DMS 273 treated with DMSO at 0.1 percent for 48 hours (cell line): ENCODE measurements around the gene COA3.
"Not testable (repeated sequence)": the region's sequence is repeated elsewhere in the genome, so short reads cannot be mapped to it uniquely, and the experiment has no call there.

Source experiments
- DNase-seq: peaks from one replicate; lab custom pipeline; 2025; lab: John Stamatoyannopoulos, UW

COA3 gene

DNA sequence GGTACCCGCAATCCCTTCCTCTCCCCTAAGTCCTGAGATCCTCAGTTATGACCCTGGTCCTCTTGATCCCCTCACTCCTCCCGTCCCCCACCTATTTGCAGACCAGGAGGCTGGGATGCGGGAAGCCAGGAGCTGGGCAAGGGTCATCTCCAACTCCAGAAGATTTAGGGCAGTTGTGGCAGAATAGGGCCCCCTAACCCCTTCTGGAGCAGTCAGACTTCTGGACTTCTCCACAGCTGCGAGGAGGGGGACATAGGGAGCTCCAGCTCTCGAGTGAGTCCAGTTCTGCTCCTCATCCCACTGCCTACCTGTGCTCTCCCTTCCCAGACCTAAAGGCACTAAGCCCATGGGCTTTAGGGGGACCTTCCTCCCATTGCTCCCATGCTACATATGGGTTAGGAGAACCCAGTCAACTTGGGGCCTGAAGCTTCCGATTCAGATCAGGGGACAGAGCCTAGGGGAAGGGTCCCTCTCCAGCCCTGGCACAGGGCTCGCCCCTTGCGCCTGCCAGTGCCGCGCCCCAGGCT, 16.8 kb downstream of the COA3 start:
- no peak for DNase-seq

DNA sequence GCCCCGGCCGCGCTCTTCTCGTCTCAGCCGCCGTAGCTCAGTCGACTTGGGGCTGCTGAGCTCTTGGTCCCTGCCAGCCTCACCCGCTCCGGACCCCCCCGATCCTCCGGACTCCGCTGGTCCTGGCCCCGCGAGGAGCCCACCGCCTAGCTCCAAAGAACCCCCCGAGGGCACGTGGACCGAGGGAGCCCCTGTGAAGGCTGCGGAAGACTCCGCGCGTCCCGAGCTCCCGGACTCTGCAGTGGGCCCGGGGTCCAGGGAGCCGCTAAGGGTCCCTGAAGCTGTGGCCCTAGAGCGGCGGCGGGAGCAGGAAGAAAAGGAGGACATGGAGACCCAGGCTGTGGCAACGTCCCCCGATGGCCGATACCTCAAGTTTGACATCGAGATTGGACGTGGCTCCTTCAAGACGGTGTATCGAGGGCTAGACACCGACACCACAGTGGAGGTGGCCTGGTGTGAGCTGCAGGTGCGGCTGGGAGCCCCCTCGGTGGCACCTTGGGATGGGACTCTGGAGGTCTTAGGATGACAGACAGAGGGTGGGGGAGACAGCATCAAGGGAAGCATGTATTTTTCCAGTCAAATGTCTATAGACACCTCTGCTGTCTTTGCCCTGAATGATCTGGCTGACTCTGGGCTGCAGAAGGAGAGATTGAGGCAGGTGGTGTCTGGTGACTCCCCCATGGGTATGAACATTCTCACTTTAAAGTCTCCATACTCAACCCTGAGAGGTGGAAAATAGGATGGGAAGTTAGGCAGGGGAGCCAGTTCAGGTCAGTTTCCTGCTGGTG, 17.5 kb downstream of the COA3 start:
- DNase-seq: no peak

DNA sequence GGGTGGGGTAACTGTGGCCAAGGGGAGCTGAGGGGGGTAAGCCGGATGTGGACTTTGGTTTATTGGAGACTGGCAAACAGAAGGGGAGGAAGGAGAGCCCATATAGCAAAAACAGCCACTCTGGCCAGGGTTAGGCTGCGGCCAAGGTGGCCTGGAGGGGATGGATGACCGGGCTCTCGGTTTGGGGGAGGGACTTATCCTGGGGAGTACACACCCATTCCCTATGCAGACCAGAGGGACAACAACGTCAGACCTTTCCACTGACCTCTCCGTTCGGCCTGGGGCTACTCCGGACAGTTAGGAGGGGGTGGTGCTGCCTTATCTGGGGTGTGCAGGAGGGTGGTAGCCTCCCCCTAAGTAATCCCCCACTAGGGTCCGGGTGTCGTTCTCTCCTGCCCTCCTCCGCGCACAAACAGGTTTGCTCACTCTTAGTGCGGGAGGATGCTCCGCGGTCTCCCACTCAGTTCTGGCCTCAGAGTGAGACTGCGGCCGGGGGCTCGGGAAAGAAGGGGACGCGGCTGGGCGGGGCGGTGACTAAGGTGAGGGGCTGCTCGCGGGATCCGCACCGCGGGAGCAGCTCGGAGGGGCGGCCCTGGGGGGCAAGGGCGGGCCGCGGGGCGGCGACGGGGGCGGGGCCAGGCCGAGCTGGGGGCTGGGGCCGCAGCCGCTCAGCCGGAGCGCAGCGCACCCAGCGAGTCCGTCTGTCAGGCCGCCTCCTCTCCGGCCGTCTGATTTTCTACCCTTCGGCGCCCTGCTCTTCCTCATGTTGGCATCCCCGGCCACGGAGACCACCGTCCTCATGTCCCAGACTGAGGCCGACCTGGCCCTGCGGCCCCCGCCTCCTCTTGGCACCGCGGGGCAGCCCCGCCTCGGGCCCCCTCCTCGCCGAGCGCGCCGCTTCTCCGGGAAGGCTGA, 18.3 kb downstream of the COA3 start, which contains the start of gene WNK4:
WNK4 (plus strand) TSS at position 675 of the 915 bp plus-strand sequence; CDS start at position 764, 89 bp downstream.
- DNase-seq: no peak

DNA sequence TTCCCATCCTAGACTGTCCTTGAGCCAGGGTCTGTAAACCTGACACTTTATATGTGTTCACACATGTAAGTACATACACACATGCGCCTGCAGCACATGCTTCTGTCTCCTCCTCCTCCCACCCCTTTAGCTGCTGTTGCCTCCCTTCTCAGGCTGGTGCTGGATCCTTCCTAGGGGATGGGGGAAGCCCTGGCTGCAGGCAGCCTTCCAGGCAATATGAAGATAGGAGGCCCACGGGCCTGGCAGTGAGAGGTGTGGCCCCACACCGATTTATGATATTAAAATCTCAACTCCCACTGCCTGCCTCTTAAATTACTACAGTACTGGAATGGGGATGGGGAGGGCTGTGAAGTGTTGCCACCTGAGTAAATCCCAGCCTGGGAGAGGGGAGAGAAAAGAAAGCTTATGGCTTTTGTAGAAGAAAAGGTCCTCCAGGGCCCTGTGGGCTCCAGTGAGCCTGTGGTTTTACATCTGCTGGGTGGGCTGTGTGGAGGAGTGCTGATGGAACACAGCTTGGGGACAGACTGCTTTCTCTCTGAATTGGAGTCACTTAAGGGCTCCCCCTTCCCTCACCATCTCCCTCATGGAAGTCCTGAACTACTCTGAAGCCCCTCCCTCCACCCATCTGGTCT, 19.1 kb downstream of the COA3 start:
- no peak for DNase-seq

DNA sequence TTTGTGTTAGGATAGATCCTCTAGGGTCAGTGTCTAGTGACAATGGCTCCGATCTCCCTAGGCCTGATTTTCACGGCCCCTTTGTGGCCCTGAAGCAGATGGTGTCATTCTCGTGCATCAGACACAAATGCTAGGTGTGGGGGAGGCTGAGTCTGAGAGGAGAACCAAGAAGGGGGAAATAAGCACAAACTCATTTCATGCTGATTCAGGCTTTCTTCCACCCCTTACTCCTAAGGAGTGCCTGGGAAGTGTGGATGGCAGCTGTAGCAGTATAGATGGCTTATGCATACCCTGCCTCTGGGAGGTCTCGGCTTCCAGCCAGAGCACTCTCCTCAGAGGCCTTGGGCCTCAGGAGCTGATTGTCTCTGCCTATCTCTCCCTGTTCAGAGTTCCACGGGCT, 19.9 kb downstream of the COA3 start:
- DNase-seq: no peak

DNA sequence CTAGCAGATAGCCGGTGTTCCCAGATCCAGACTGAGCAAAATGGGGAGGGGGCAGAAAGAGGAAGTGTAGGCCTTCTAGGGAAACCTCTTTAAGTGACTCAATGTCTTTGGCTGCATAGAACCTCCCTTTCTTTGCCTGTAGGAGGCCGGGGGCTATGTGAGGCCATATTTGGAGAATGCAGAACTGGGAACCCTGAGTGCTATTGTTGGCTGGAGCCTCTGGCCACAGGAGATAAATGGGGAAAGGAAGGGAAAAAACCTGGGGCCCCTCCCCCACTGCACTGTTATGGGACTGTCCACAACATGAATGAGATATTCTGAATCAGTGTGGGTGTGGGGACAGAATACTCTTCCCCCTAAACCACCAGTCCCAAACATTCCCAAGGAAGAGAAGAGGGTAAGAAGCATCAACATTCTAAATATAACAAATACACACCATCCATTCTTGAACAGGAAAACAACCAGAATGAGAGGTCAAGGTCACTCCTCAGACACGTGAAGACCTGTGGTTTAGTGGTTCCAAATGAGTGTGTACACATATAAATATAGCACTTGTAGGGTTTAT, 22.9 kb downstream of the COA3 start:
- no peak for DNase-seq

DNA sequence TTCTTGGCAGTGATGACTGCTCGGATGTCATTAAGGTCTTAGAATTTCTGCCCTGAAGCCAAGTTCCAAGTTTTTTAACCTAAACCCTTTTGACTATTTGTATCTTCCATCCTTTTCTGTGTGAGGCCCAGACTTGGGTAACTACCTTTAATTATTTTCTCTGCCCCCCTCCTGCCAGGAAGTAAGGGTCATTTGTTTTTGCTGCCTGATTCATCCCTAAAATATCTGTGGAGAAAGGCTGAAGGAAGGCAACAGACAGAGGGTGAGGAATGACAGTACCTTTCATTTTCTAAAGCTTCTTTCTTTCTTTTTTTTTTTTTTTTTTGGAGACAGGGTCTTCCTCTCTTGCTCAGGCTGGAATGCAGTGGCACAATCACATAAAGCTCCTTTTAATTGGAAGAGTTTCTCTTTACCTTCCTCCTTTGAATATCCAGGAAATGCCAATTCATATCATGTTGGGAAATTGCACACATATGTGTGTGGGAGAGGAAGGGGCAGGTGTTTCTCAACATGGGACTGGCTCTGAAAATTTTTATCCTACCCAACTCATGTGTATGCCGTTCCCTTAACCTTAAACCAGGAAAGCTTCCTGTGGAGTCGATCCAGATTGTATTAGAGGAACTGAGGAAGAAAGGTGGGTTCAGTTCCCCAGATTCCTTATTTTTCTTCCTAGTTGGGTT, 24.3 kb downstream of the COA3 start:
- DNase-seq: no peak

DNA sequence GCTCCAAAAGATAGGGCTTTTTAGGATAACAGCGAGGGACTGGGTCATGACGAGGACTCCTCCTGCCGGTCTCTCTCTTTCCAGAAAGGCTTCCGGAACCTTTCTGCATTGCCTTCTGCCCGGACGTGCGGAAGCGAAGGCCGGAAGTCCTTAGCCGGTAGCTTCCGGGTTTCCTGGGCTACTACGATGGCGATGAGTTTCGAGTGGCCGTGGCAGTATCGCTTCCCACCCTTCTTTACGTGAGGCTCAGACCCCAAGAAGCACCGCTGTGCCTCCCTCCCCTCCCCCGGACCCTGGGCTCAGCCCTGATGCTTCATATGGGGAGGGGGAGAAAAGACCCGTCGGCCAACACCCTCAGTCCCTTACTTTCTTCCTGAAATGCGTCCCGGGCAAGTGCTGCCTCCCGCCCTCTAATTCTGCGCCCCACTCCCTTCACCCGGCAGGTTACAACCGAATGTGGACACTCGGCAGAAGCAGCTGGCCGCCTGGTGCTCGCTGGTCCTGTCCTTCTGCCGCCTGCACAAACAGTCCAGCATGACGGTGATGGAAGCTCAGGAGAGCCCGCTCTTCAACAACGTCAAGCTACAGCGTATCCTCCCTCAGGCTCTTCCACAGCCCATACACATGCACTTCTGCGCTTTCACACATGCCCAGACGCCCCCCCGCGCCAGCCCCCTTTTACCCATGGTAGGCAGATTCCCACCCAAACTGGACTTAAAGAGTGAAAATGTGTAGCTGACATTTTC, 25.0 kb downstream of the COA3 start, which contains the start of gene VPS25:
VPS25 (plus strand) TSS at position 160 of the 746 bp plus-strand sequence; CDS start at position 187, 27 bp downstream.
- DNase-seq: peak; percentile 55

DNA sequence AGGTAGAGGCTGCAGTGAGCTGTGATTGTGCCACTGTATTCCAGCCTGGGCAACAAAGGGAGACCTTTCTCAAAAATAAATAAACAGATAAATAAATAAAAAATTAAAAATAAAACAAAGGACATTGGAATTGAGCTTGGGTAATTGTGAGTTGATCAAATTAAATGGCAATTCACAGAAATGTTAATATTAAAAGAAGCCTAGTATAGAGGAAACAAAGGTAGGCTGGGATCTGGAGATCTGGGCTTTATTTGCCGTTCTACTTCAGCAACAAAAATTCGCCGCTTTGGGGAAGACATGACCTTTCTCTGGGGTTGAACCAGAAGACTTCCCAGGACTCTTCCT, 25.6 kb downstream of the COA3 start:
- no peak for DNase-seq

DNA sequence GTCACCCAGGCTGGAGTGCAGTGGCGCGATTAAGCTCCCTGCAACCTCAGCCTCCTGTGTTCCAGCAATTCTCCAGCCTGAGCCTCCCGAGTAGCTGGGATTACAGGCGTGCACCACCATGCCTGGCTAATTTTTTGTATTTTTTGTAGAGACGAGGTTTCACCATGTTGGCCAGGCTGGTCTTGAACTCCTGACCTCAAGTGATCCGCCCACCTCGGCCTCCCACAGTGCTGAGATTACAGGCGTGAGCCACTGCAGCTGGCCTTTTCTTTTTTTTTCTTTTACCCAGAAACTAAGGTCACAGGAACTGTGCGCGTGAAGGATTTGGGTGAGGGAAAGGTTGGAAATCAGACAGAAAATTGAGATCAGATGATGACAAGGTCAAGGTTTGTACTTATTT, 28.5 kb downstream of the COA3 start:
- not testable (repeated sequence) for DNase-seq

DNA sequence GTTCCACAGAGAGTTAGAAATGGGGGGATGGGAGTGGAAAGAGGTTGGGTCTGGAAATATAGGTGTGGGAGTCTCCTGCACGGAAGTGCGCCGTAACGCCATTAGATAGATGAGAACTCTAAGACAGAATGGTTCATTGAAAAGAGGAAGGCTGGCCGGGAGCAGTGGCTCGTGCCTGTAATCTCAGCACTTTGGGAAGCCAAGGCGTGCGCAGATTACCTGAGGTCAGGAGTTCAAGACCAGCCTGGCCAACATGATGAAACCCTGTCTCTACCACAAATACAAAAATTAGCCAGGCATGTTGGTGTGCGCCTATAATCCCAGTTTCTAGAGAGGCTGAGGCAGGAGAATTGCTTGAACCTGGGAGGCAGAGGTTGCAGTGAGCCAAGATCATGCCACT, 30.5 kb downstream of the COA3 start:
- not testable (repeated sequence) for DNase-seq

DNA sequence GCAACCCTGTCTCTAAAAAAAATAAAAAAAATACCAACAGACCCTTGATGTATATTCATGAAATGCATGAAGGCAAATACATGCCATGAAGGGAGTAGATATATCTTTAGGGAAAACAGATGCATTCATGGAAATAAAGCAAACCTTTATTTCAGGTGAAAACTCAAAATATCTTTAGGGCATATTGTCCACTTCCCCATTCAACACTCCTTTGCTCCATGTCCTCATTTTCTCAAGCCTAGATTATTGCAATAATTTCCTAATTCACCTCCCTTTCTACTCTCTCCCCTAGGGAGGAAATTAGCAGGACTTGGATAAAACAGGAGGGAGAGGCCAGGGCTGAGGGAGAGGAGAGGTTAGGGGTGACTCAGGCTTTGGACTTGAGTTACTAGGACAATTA, 31.0 kb downstream of the COA3 start:
- no peak for DNase-seq

DNA sequence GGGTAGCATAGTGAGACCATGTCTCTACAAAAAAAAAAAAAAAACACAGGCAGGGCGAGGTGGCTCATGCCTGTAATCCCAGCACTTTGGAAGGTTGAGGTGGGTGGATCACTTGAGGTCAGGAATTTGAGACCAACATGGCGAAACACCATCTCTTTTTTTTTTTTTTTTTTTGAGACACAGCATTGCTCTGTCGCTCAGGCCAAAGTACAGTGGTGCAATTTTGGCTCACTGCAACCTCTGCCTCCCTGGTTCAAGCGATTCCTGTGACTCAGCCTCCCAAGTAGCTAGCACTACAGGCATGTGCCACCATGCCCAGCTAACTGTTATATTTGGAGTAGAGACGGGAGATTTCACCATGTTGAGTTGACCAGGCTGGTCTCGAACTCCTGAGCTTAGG, 32.4 kb downstream of the COA3 start:
- DNase-seq: no peak

DNA sequence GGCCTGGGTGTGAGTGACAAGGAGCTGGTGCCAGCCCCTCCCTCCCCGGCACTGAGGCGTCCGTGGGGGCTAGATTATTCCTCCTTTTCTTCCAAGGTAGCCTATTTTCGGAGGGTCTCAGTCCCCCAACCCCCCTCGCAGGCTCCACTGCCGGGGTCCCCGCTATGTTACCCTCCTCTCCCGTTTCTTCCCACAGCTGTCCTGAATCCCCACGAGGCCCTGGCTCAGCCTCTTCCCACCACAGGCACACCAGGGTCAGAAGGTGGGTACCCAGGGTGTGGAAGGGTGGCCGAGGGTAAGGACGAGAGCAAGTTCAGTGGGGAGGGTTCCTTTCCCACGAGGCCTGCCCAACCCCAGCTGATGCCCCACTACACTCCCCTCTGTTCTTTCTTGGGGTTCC, 36.9 kb downstream of the COA3 start:
- DNase-seq: no peak

DNA sequence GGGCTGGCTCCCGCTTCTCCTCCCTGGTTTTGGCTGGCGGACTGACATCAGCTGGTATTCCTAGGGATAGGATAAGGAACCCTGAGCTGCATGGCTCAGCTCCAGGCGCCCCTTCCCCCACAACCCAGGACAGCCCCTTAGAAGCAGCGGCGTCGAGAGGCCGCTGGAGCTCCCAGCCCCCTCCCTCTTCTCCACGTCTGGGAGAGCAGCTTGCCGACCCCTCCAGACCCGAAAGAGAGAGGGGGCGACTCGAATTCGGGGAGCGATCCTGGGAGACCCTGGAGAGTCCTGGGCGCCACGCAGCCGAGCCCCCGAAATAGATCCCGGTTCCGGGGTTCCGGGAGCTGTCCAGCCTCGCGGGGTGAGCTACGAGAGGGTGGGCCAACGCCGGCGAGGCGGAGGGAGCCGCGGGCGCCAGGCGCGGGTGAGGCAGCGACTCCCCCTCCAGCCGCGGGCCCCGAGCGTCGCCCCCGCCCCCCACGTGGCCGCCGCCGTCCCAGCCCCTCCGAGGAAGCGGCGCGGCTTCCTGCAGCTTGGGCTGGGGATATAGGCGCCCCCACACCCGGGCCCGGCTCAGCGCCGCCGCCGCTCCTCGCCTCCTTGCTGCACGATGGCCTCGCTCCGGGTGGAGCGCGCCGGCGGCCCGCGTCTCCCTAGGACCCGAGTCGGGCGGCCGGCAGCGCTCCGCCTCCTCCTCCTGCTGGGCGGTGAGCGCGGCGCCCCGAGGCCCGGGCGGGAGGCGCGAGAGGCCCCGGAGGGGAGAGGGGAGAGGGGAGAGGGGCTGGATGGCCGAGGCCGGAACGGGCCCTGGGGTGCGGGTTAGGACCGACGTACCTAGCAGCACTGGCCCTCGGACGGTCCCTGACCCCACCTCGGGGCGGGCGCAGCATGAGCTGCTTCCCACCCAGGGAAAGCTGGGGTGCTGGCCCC, 37.6 kb downstream of the COA3 start, which contains the start of gene RAMP2:
RAMP2 (plus strand) TSS at position 576 of the 930 bp plus-strand sequence; CDS start at position 611, 35 bp downstream.
- DNase-seq: no peak

DNA sequence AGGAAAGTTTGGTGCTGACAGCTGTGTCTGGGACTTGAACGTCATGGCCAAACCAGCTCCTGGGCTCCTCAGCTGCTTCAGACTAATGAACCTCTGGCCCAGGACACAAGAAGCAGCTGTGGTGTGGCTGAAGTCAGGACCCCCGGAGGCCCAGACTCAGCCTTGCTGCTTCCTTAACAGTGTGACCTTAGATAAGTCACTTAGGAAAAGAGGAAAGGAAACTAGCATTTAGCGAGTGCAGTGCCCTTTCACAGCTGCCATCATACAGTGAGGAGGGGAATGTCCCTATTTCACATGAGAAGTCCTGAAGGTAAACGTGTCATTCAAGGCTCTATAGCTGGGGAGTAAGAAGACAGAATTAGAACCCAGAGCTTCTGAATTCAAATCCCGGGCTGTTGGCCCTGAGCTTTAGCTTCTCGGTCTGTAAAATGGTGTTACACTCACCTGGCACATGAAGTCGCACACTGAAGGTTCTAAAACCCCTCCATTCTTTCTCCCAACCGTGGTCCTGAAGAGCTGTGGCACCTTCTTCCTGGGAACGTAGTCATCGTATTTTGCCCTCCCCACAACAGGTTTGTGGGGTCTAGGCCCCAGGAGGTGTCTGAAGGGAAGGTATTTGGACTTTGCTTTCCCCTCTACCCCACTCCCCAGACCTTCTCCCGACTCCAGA, 38.4 kb downstream of the COA3 start:
- DNase-seq: no peak

DNA sequence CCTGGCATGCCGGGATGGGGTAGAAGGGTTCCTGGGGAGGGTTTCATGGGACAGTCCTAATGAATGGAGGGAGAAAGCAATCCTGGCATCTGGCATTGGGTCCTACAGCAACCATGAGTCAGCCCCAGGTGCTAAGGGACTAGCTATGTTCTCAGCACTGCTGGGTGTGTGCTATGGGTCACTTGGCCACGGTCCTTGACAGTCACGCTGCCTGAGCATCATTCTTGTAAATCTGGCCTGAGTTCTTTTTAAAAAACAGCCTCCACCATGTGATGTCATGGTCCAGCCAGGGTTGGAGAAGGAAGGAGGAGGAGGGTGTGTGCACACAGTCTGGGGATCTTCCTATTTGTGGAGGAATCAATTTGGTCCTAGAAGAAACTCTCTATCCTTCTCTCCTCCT, 43.7 kb downstream of the COA3 start:
- DNase-seq: no peak

DNA sequence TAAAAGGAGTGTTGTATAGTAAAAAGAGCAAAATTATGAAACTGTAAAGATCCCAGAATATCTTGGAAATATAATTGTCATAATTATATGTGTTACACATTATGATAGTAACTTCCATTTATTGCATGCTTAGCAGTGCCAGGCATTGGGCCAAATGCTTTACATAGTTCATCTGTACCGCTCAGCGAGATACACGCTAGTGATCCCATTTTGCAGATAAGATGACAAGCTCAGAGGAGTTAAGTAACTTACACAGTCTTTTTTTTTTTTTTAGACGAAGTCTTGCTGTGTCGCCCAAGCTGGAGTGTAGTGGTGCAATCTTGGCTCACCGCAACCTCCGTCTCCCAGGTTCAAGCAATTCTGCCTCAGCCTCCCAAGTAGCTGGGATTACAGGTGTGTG, 46.9 kb downstream of the COA3 start:
- no peak for DNase-seq
